Tibial nerve (tissue), 4 donors: ENCODE measurements around the gene EYS.

Experiments
- CTCF ChIP-seq, 5 experiments: fragments of 200-600 bp in 3 of 5; fragments of 450-650 bp in 2 of 5; sonication (generic) in 3 of 5; IDR thresholded peaks; one replicate each; pipeline ENCODE4 v1.5.1; 2016 to 2019; ENCODE audit warnings: antibody characterized with exemption in 5 of 5, mild to moderate bottlenecking in 3 of 5, moderate library complexity in 2 of 5
- EP300 ChIP-seq, 2 donors: sonication (generic); formaldehyde crosslinking; IDR thresholded peaks; one replicate each; pipeline ENCODE4 v1.6.1; 2017; ENCODE audit warnings: antibody characterized with exemption in 2 of 2, mild to moderate bottlenecking in 1 of 2
- POLR2A ChIP-seq, 2 donors: fragments of 450-650 bp; IDR thresholded peaks; one replicate each; pipeline ENCODE4 v1.6.1; 2017; ENCODE audit warnings: antibody characterized with exemption in 2 of 2, mild to moderate bottlenecking in 2 of 2, moderate library complexity in 2 of 2

- no peak for TF ChIP-seq CTCF (IDR thresholded peaks at IDR 0.05)
- TF ChIP-seq EP300 (IDR thresholded peaks at IDR 0.05), result no peak
- TF ChIP-seq POLR2A (IDR thresholded peaks at IDR 0.05), result no peak
Observed at GRCh38 chr6:65623566-65623965, 83.5 kb downstream of the EYS start.
